ENCODE results near the gene AKR1D1.

GRCh38 chr7:138074540-138074939 is 1.7 kb upstream of the AKR1D1 start:
- TF ChIP-seq, protein P1, sequence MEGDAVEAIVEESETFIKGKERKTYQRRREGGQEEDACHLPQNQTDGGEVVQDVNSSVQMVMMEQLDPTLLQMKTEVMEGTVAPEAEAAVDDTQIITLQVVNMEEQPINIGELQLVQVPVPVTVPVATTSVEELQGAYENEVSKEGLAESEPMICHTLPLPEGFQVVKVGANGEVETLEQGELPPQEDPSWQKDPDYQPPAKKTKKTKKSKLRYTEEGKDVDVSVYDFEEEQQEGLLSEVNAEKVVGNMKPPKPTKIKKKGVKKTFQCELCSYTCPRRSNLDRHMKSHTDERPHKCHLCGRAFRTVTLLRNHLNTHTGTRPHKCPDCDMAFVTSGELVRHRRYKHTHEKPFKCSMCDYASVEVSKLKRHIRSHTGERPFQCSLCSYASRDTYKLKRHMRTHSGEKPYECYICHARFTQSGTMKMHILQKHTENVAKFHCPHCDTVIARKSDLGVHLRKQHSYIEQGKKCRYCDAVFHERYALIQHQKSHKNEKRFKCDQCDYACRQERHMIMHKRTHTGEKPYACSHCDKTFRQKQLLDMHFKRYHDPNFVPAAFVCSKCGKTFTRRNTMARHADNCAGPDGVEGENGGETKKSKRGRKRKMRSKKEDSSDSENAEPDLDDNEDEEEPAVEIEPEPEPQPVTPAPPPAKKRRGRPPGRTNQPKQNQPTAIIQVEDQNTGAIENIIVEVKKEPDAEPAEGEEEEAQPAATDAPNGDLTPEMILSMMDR (conservative IDR thresholded peaks at IDR 0.05 in 1 of 2, IDR thresholded peaks at IDR 0.05 in 1 of 2; ENCODE audit: low read depth in 1 of 2, low read length in 2 of 2), result no peak
- no peak for TF ChIP-seq EZH2 (IDR thresholded peaks at IDR 0.05; ENCODE audit: low read length, missing control alignments)
